Type B pancreatic cell (in vitro differentiated cells): Measurements from ENCODE around the gene RRM1. TPM values are rescaled to one million over a fixed set of nuclear protein-coding genes. Genes with fewer than 3 reads are reported as not detected.
"Not testable (repeated sequence)": the region's sequence is repeated elsewhere in the genome, so short reads cannot be mapped to it uniquely, and the experiment has no call there.

Experiments
- DNase-seq: peaks from one replicate; pipeline ENCODE4 v3.0.0; 2021; ENCODE audit warnings: mixed read lengths; ENCODE audit not compliant: unreplicated experiment; ENCODE audit errors: extremely low spot score
- H3K27ac Mint-ChIP-seq: 2 replicates; pipeline ENCODE4 v1.8.0; 2021; ENCODE audit warnings: mild to moderate bottlenecking, mixed read lengths
- H3K27me3 Mint-ChIP-seq: 2 replicates; pipeline ENCODE4 v1.8.0; 2021; ENCODE audit warnings: mixed read lengths
- H3K36me3 Mint-ChIP-seq: 2 replicates; pipeline ENCODE4 v1.8.0; 2021; ENCODE audit warnings: mixed read lengths
- H3K4me1 Mint-ChIP-seq: one replicate; pipeline ENCODE4 v1.8.0; 2021; ENCODE audit warnings: mixed read lengths; ENCODE audit not compliant: unreplicated experiment
- H3K4me3 Mint-ChIP-seq: 2 replicates; pipeline ENCODE4 v1.8.0; 2021; ENCODE audit warnings: mild to moderate bottlenecking, mixed read lengths
- H3K9me3 Mint-ChIP-seq: 2 replicates; pipeline ENCODE4 v1.8.0; 2021; ENCODE audit warnings: mixed read lengths
- long read RNA-seq: library from polyadenylated mRNA; unstranded; transcript quantifications from one replicate; pipeline ENCODE4 v2.0.0, GENCODE V29; 2020
- total RNA-seq: library from RNA; stranded (reverse); gene quantifications from 2 replicates; pipeline ENCODE4 v1.2.1, GENCODE V29; 2021; ENCODE audit warnings: low replicate concordance
- TF ChIP-seq, protein P1 (sequence below): fragments of 200-600 bp; sonication (generic); conservative IDR thresholded peaks from 2 replicates; pipeline ENCODE4 v1.5.0; 2021; ENCODE audit warnings: antibody characterized with exemption, mild to moderate bottlenecking

RRM1 gene
- 49.9 and 101 TPM in 2 replicates for total RNA-seq
- long read RNA-seq, transcript RRM1-201 (19 exons, 3,076 nt) = major isoform, 291 of 329 reads
- long read RNA-seq, partial matches to known transcripts = 25 of 329 reads
- long read RNA-seq, other reads (novel, unspliced or antisense) = 13 of 329 reads

DNA sequence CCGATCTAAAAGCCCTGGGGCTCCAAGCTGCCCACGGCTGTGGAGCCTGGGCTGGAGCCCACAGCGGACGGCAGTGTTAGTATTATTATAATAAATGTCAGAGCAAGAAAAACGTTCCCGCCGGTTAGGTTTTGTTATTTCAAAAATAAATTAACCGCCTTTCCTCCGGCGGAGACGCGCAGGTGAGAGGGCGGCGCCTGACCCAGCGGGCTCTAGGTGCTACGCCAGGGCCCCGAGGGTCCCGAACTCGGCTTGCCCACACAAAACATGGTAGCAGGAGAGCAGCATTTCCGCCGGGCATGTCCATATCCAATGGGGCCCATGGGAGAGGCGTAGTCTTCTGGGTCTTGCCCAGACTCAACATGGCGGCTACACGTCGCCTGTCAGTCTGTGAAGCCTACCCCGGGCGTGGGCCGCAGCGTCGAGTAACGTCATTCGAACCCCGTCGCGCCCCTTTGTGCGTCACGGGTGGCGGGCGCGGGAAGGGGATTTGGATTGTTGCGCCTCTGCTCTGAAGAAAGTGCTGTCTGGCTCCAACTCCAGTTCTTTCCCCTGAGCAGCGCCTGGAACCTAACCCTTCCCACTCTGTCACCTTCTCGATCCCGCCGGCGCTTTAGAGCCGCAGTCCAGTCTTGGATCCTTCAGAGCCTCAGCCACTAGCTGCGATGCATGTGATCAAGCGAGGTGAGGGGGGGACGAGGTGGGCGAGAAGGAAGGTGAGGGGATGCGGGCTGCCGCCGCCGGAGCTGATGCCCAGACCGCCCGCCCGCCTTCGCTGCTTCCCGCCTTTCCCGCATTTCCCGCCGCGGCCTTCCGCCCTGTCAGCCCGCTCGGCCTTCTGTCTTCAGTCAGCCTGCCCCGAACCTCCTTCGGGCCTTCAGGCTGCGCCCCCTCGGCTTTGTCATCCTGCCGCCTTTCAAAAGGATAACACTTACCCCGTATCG is at the start of gene RRM1:
Gene RRM1 (plus strand): TSS at position 452 of the 944 bp plus-strand sequence. CDS start 214 bp downstream, at position 666.
- Mint-ChIP-seq H3K4me3 (peak within 1 kb of the TSS; percentile 97), H3K9me3 (no peaks in the 10 kb centered on the region), H3K27ac (peak within 1 kb of the TSS; percentile 96), H3K36me3 (no peaks in the 10 kb centered on the region), H3K27me3 (no peaks in the 10 kb centered on the region), H3K4me1 (peaks cover 29% of the 10 kb centered on the region)
- DNase-seq = peak; percentile 97
- TF ChIP-seq, protein P1, sequence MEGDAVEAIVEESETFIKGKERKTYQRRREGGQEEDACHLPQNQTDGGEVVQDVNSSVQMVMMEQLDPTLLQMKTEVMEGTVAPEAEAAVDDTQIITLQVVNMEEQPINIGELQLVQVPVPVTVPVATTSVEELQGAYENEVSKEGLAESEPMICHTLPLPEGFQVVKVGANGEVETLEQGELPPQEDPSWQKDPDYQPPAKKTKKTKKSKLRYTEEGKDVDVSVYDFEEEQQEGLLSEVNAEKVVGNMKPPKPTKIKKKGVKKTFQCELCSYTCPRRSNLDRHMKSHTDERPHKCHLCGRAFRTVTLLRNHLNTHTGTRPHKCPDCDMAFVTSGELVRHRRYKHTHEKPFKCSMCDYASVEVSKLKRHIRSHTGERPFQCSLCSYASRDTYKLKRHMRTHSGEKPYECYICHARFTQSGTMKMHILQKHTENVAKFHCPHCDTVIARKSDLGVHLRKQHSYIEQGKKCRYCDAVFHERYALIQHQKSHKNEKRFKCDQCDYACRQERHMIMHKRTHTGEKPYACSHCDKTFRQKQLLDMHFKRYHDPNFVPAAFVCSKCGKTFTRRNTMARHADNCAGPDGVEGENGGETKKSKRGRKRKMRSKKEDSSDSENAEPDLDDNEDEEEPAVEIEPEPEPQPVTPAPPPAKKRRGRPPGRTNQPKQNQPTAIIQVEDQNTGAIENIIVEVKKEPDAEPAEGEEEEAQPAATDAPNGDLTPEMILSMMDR = peak; percentile 19

DNA sequence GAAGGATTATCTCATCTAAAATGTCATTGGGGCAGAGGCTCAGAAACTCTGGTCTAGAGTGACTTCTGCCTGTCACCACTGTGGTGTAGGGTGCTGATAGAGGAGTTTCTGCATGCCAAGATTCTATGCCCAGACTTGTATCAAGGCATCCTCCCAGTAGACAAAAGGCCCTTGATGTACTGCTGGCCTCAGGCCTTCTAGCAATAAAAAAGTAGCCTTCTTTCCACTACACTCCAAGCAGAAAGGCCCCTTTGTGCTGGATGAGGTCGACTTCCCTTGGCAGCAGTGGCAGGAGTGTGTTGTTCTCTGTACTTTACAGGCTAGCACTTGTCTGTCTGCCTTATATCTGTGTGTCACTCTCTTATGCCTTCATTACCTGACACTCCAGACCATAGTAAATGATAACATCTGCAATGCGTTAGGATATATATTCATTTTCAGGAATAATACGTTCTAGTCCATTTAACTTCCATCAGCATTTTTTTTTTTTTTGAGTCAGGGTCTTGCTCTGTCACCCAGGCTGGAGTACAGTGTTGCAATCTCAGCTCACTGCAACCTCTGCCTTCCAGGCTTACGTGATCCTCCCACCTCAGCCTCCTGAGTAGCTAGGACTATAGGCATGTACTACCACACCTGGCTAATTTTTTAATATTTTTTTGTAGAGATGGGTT is 49.5 kb upstream of the RRM1 start:
- peaks cover 3% of the 10 kb centered on the region for H3K36me3 Mint-ChIP-seq

DNA sequence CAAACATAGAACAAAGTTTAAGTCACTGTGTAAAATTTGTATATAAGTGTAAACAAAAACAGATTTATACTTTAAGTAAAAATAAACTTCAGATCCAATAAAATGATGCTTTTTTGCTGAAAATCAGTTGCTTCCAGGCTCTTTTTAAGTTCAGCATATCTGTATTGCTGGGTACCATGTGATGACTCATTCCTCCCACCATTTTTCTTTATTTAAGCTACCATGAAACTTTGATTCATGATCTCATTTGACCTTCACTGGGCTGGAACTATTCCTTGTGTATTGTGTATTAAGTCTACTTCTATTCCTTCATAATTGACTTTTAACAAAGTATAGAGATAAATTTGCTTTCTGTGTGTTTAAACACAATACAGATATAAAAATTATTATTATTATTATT is 46.3 kb upstream of the RRM1 start:
- Mint-ChIP-seq H3K4me1 (peaks cover 3% of the 10 kb centered on the region), H3K9me3 (no peaks in the 10 kb centered on the region), H3K4me3 (no peak overlapping the region), H3K27me3 (no peaks in the 10 kb centered on the region), H3K27ac (no peak overlapping the region), H3K36me3 (no peaks in the 10 kb centered on the region)
- no peak for DNase-seq
- TF ChIP-seq, protein P1 = no peak

More for the DNA sequence above, 49.5 kb upstream of the RRM1 start:
- no peaks in the 10 kb centered on the region for H3K9me3 Mint-ChIP-seq
- no peak overlapping the region for H3K4me3 Mint-ChIP-seq
- H3K4me1 Mint-ChIP-seq = peaks cover 3% of the 10 kb centered on the region
- no peak overlapping the region for H3K27ac Mint-ChIP-seq
- TF ChIP-seq, protein P1 = no peak
- no peaks in the 10 kb centered on the region for H3K27me3 Mint-ChIP-seq
- no peak for DNase-seq

DNA sequence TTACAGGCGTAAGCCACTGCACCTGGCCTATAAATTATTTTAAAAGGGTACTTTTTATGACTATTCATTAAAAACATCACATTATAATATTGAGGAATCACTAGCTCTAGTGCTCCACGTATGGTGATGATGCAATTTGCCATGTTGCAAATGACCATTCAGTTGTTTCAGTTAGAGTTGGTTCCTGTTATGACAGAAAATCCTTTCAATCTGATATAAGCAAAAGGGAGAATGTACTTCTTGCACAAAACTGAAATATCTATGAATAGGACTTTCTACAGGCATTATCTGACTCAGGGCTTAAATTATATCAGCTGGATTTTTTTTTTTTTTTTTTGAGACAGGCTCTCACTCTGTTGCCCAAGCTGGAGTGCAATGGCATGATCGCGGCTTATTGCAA is 45.6 kb upstream of the RRM1 start:
- no peak for DNase-seq
- H3K9me3 Mint-ChIP-seq = no peaks in the 10 kb centered on the region
- H3K4me3 Mint-ChIP-seq = no peak overlapping the region
- H3K4me1 Mint-ChIP-seq = peaks cover 3% of the 10 kb centered on the region
- H3K27me3 Mint-ChIP-seq = no peaks in the 10 kb centered on the region
- TF ChIP-seq, protein P1 = no peak
- H3K27ac Mint-ChIP-seq = no peak overlapping the region
- no peaks in the 10 kb centered on the region for H3K36me3 Mint-ChIP-seq

DNA sequence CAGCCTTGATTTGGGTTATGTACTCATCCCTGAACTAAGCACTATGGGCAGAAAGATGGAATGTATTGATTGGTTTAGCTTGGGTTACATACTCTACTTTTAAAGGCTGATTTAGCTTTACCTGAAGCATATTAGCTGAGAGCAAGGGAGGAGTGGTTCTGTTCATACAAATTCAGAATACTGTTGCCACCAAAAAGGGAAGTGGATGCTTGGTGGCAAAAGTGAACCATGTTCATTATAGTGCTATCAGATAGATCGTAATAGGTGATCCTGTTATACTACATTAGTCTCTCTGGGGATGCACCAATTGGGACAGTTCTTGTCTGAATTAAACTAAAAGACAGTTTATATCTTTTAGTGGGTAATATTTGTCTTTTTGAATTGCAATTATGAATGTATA is 44.5 kb upstream of the RRM1 start:
- Mint-ChIP-seq H3K4me1 (peaks cover 3% of the 10 kb centered on the region), H3K9me3 (no peaks in the 10 kb centered on the region), H3K27me3 (no peaks in the 10 kb centered on the region), H3K36me3 (no peaks in the 10 kb centered on the region), H3K4me3 (no peak overlapping the region), H3K27ac (no peak overlapping the region)
- DNase-seq = no peak
- TF ChIP-seq, protein P1 = no peak

DNA sequence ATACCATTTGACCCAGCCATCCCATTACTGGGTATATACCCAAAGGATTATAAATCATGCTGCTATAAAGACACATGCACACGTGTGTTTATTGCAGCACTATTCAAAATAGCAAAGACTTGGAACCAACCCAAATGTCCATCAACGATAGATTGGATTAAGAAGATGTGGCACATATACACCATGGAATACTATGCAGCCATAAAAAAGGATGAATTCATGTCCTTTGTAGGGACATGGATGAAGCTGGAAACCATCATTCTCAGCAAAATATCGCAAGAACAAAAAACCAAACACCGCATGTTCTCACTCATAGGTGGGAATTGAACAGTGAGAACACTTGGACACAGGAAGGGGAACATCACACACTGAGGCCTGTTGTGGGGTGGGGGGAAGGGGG is 41.4 kb upstream of the RRM1 start:
- not testable (repeated sequence) for H3K27ac Mint-ChIP-seq

More for the DNA sequence above, 41.4 kb upstream of the RRM1 start:
- not testable (repeated sequence) for H3K4me3 Mint-ChIP-seq, H3K36me3 Mint-ChIP-seq, H3K9me3 Mint-ChIP-seq, DNase-seq, H3K27me3 Mint-ChIP-seq, H3K4me1 Mint-ChIP-seq
